SK-N-SH treated with all-trans-retinoic acid at 6 μM for 48 hours (cell line): ENCODE results near the gene UBXN10.

Experiments
- BACH2 ChIP-seq: fragments of 250-450 bp; sonication (Bioruptor Pico); IDR thresholded peaks from 2 replicates; pipeline ENCODE4 v1.9.0; 2021; ENCODE audit warnings: mild to moderate bottlenecking, borderline replicate concordance
- PATZ1 ChIP-seq: fragments of 250-450 bp; sonication (Bioruptor Pico); IDR thresholded peaks from 2 replicates; pipeline ENCODE4 v1.8.0; 2020; ENCODE audit warnings: mild to moderate bottlenecking, moderate library complexity, borderline replicate concordance
- POU6F1 ChIP-seq: fragments of 250-450 bp; sonication (Bioruptor Pico); IDR thresholded peaks from 2 replicates; pipeline ENCODE4 v1.8.0; 2021; ENCODE audit warnings: low read depth, mild to moderate bottlenecking, moderate library complexity, borderline replicate concordance
- PPARA ChIP-seq: fragments of 250-450 bp; sonication (Bioruptor Pico); IDR thresholded peaks from 2 replicates; pipeline ENCODE4 v1.5.0; 2020; ENCODE audit warnings: mild to moderate bottlenecking, borderline replicate concordance
- TCF4 ChIP-seq: fragments of 250-450 bp; sonication (Bioruptor Pico); IDR thresholded peaks from 2 replicates; pipeline ENCODE4 v1.8.0; 2021; ENCODE audit warnings: mild to moderate bottlenecking, moderate library complexity, borderline replicate concordance
- TOX ChIP-seq: fragments of 250-450 bp; sonication (Bioruptor Pico); IDR thresholded peaks from 2 replicates; pipeline ENCODE4 v1.8.0; 2021; ENCODE audit warnings: mild to moderate bottlenecking, moderate library complexity, borderline replicate concordance
- TSHZ2 ChIP-seq: fragments of 250-450 bp; sonication (Bioruptor Pico); IDR thresholded peaks from 2 replicates; pipeline ENCODE4 v1.5.0; 2020; ENCODE audit warnings: mild to moderate bottlenecking, moderate library complexity
- ZFP3 ChIP-seq: fragments of 250-450 bp; sonication (Bioruptor Pico); IDR thresholded peaks from 2 replicates; pipeline ENCODE4 v1.5.0; 2020; ENCODE audit warnings: mild to moderate bottlenecking, moderate library complexity
- ZFP30 ChIP-seq: fragments of 450-650 bp; formaldehyde crosslinking; IDR thresholded peaks from 2 replicates; pipeline ENCODE4 v1.5.0; 2022; ENCODE audit warnings: mild to moderate bottlenecking, moderate library complexity
- ZNF70 ChIP-seq: fragments of 450-650 bp; formaldehyde crosslinking; IDR thresholded peaks from 2 replicates; pipeline ENCODE4 v1.5.0; 2020; ENCODE audit warnings: mild to moderate bottlenecking, moderate library complexity
- TF ChIP-seq, protein P1 (sequence below): fragments of 250-450 bp; sonication (Bioruptor Pico); IDR thresholded peaks from 2 replicates; pipeline ENCODE4 v1.5.1; 2020; ENCODE audit warnings: low read depth, mild to moderate bottlenecking, moderate library complexity

- no peak for TF ChIP-seq ZFP30 (CRISPR knock-in tag)
- TF ChIP-seq, protein P1, sequence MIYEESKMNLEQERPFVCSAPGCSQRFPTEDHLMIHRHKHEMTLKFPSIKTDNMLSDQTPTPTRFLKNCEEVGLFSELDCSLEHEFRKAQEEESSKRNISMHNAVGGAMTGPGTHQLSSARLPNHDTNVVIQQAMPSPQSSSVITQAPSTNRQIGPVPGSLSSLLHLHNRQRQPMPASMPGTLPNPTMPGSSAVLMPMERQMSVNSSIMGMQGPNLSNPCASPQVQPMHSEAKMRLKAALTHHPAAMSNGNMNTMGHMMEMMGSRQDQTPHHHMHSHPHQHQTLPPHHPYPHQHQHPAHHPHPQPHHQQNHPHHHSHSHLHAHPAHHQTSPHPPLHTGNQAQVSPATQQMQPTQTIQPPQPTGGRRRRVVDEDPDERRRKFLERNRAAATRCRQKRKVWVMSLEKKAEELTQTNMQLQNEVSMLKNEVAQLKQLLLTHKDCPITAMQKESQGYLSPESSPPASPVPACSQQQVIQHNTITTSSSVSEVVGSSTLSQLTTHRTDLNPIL (CRISPR knock-in tag) = no peak
- no peak for TF ChIP-seq ZFP3 (CRISPR knock-in tag)
- TF ChIP-seq PATZ1 (CRISPR knock-in tag) = no peak
- TF ChIP-seq TCF4 (CRISPR knock-in tag) = no peak
- TF ChIP-seq BACH2 (CRISPR knock-in tag) = no peak
- TF ChIP-seq ZNF70 (CRISPR knock-in tag) = no peak
- no peak for TF ChIP-seq PPARA (CRISPR knock-in tag)
- TF ChIP-seq TSHZ2 = no peak
- no peak for TF ChIP-seq POU6F1 (CRISPR knock-in tag)
- no peak for TF ChIP-seq TOX (CRISPR knock-in tag)
Observed at GRCh38 chr1:20150969-20151368, 34.9 kb upstream of the UBXN10 start.
